Erythroblast (primary cell): ENCODE results near the gene LANCL3.

Source experiments
- GATA1 ChIP-seq: IDR thresholded peaks from 2 replicates; pipeline ENCODE4 v1.6.1; 2011; ENCODE audit warnings: low read depth, mild to moderate bottlenecking, control low read depth, low read length, moderate library complexity
- POLR2A ChIP-seq: IDR thresholded peaks from 2 replicates; pipeline ENCODE4 v1.6.1; 2011; ENCODE audit warnings: mild to moderate bottlenecking, low read length

- no peak for TF ChIP-seq POLR2A
- TF ChIP-seq GATA1 = no peak
Measured at GRCh38 chrX:37677765-37678164, 106.3 kb downstream of the LANCL3 start.
